HEK293 (cell line): ENCODE results near the gene TAS2R40.

Experiments used
- CTCF ChIA-PET: fragments of 350-600 bp; formaldehyde crosslinking; extraction: SDS; loops from one replicate; lab custom pipeline; 2021; ENCODE audit warnings: antibody characterized with exemption; lab: Yijun Ruan, JAX
- POLR2A ChIA-PET: fragments of 300-600 bp; formaldehyde crosslinking; extraction: SDS; loops from one replicate; lab custom pipeline; 2020; ENCODE audit warnings: antibody characterized with exemption, inconsistent platforms; lab: Yijun Ruan, JAX
- H3K27ac ChIP-seq: fragments of 200-500 bp; sonication (Bioruptor generic); 2 replicates; pipeline ENCODE4 v1.5.1; 2014; ENCODE audit warnings: low read depth, low read length, control low read depth, inconsistent platforms; ENCODE audit errors: extremely low read depth
- H3K36me3 ChIP-seq, 2 experiments: fragments of 200-500 bp in 1 of 2; sonication (Bioruptor generic) in 1 of 2; 1 replicate in 1 of 2; 2 replicates in 1 of 2; pipeline ENCODE4 v1.5.1; 2014 to 2017; ENCODE audit warnings: inconsistent platforms in 2 of 2, low read length in 2 of 2; ENCODE audit not compliant: control insufficient read depth in 2 of 2, insufficient read depth in 1 of 2
- H3K4me1 ChIP-seq: fragments of 200-500 bp; sonication (Bioruptor generic); 2 replicates; pipeline ENCODE4 v1.5.1; 2014; ENCODE audit warnings: mild to moderate bottlenecking, low read length, inconsistent platforms; ENCODE audit not compliant: control insufficient read depth, insufficient read depth
- H3K4me3 ChIP-seq: 2 replicates; pipeline ENCODE4 v1.5.1; 2011; ENCODE audit warnings: low read depth, mild to moderate bottlenecking, control low read depth, low read length, moderate library complexity
- H3K9me3 ChIP-seq: fragments of 200-500 bp; sonication (Bioruptor generic); 2 replicates; pipeline ENCODE4 v1.5.1; 2014; ENCODE audit warnings: low read depth, low read length, inconsistent platforms; ENCODE audit not compliant: control insufficient read depth, insufficient read depth
- HOXD13 ChIP-seq: sonication (generic); formaldehyde crosslinking; IDR thresholded peaks from 2 replicates; pipeline ENCODE4 v1.8.0; 2022; ENCODE audit warnings: missing genetic modification reagents, borderline replicate concordance
- KLF10 ChIP-seq: fragments of 450-650 bp; IDR thresholded peaks from 2 replicates; pipeline ENCODE4 v1.5.1; 2018; ENCODE audit warnings: missing biosample characterization, mild to moderate bottlenecking, missing genetic modification characterization
- KLF17 ChIP-seq: fragments of 450-650 bp; formaldehyde crosslinking; IDR thresholded peaks from 2 replicates; pipeline ENCODE4 v1.5.1; 2016; ENCODE audit warnings: missing biosample characterization, missing genetic modification characterization
- KLF8 ChIP-seq: fragments of 450-650 bp; formaldehyde crosslinking; IDR thresholded peaks from 2 replicates; pipeline ENCODE4 v1.5.1; 2016; ENCODE audit warnings: missing biosample characterization, missing genetic modification characterization
- MYNN ChIP-seq: fragments of 450-650 bp; formaldehyde crosslinking; IDR thresholded peaks from 2 replicates; pipeline ENCODE4 v1.5.1; 2016; ENCODE audit warnings: missing biosample characterization, missing genetic modification characterization, borderline replicate concordance
- OVOL3 ChIP-seq: fragments of 450-650 bp; formaldehyde crosslinking; IDR thresholded peaks from 2 replicates; pipeline ENCODE4 v1.5.1; 2016; ENCODE audit warnings: missing biosample characterization, missing genetic modification characterization
- PRDM10 ChIP-seq: fragments of 450-650 bp; formaldehyde crosslinking; IDR thresholded peaks from 2 replicates; pipeline ENCODE4 v1.5.1; 2016; ENCODE audit warnings: missing biosample characterization, missing genetic modification characterization
- SETDB1 ChIP-seq: IDR thresholded peaks from one replicate; pipeline ENCODE4 v1.6.1; 2017; ENCODE audit warnings: mild to moderate bottlenecking, low read length, moderate library complexity, mixed read lengths; ENCODE audit not compliant: insufficient read length
- ZBTB10 ChIP-seq: fragments of 450-650 bp; formaldehyde crosslinking; IDR thresholded peaks from 2 replicates; pipeline ENCODE4 v1.5.1; 2016; ENCODE audit warnings: missing biosample characterization, missing genetic modification characterization
- ZBTB7A ChIP-seq: fragments of 450-650 bp; formaldehyde crosslinking; IDR thresholded peaks from 2 replicates; pipeline ENCODE4 v1.5.1; 2016; ENCODE audit warnings: low read depth, missing biosample characterization, missing genetic modification characterization
- ZNF155 ChIP-seq: fragments of 450-650 bp; formaldehyde crosslinking; IDR thresholded peaks from 2 replicates; pipeline ENCODE4 v1.5.1; 2016; ENCODE audit warnings: missing biosample characterization, missing genetic modification characterization
- ZNF202 ChIP-seq: fragments of 450-650 bp; formaldehyde crosslinking; IDR thresholded peaks from 2 replicates; pipeline ENCODE4 v1.5.1; 2016; ENCODE audit warnings: missing biosample characterization, missing genetic modification characterization, borderline replicate concordance
- ZNF24 ChIP-seq: fragments of 450-650 bp; formaldehyde crosslinking; IDR thresholded peaks from 2 replicates; pipeline ENCODE4 v1.5.1; 2016; ENCODE audit warnings: missing biosample characterization, missing genetic modification characterization
- ZNF366 ChIP-seq: fragments of 450-650 bp; formaldehyde crosslinking; conservative IDR thresholded peaks from 2 replicates; pipeline ENCODE4 v1.5.1; 2016; ENCODE audit warnings: missing biosample characterization, missing genetic modification characterization
- ZNF394 ChIP-seq: fragments of 450-650 bp; formaldehyde crosslinking; IDR thresholded peaks from 2 replicates; pipeline ENCODE4 v1.5.1; 2016; ENCODE audit warnings: missing biosample characterization, missing genetic modification characterization, mild to moderate bottlenecking, moderate library complexity, borderline replicate concordance
- ZNF426 ChIP-seq: fragments of 450-650 bp; formaldehyde crosslinking; IDR thresholded peaks from 2 replicates; pipeline ENCODE4 v1.5.1; 2017; ENCODE audit warnings: missing biosample characterization, missing genetic modification characterization, mild to moderate bottlenecking, inconsistent platforms, moderate library complexity
- ZNF510 ChIP-seq: fragments of 450-650 bp; formaldehyde crosslinking; IDR thresholded peaks from 2 replicates; pipeline ENCODE4 v1.5.1; 2018; ENCODE audit warnings: mild to moderate bottlenecking, missing genetic modification characterization, missing biosample characterization; ENCODE audit not compliant: insufficient replicate concordance
- ZNF529 ChIP-seq: fragments of 450-650 bp; formaldehyde crosslinking; IDR thresholded peaks from 2 replicates; pipeline ENCODE4 v1.5.1; 2017; ENCODE audit warnings: missing genetic modification characterization, missing biosample characterization; ENCODE audit not compliant: insufficient replicate concordance
- ZNF626 ChIP-seq: fragments of 450-650 bp; sonication (Bioruptor Pico); formaldehyde crosslinking; IDR thresholded peaks from 2 replicates; pipeline ENCODE4 v1.5.1; 2018; ENCODE audit warnings: missing biosample characterization, missing genetic modification characterization, inconsistent platforms
- ZNF654 ChIP-seq: fragments of 450-650 bp; formaldehyde crosslinking; IDR thresholded peaks from 2 replicates; pipeline ENCODE4 v1.5.1; 2016; ENCODE audit warnings: low read depth, missing biosample characterization, missing genetic modification characterization
- ZSCAN16 ChIP-seq: fragments of 450-650 bp; formaldehyde crosslinking; IDR thresholded peaks from 2 replicates; pipeline ENCODE4 v1.5.1; 2016; ENCODE audit warnings: missing biosample characterization, missing genetic modification characterization
- TF ChIP-seq, protein P1 (sequence below): fragments of 450-650 bp; formaldehyde crosslinking; IDR thresholded peaks from 2 replicates; pipeline ENCODE4 v1.5.1; 2016; ENCODE audit warnings: missing biosample characterization, missing genetic modification characterization
- TF ChIP-seq, protein P2 (sequence below): fragments of 450-650 bp; formaldehyde crosslinking; IDR thresholded peaks from 2 replicates; pipeline ENCODE4 v1.5.1; 2016; ENCODE audit warnings: missing biosample characterization, missing genetic modification characterization

Gene TAS2R40

DNA sequence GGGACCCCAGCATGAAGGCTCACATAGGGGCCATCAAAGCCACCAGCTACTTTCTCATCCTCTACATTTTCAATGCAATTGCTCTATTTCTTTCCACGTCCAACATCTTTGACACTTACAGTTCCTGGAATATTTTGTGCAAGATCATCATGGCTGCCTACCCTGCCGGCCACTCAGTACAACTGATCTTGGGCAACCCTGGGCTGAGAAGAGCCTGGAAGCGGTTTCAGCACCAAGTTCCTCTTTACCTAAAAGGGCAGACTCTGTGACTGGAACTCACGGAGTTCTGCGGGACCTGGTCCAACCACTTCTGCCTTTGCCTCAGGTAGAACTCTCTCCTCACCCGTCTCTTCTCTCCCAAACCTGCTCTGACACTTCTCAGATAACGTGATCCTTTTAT, 945 bp downstream of the TAS2R40 start:
- CTCF ChIA-PET = interaction anchor here (3.8 kb wide), 1 partner anchor 17 kb away, joined by 25 read pairs; no protein-coding TSS in a partner anchor

DNA sequence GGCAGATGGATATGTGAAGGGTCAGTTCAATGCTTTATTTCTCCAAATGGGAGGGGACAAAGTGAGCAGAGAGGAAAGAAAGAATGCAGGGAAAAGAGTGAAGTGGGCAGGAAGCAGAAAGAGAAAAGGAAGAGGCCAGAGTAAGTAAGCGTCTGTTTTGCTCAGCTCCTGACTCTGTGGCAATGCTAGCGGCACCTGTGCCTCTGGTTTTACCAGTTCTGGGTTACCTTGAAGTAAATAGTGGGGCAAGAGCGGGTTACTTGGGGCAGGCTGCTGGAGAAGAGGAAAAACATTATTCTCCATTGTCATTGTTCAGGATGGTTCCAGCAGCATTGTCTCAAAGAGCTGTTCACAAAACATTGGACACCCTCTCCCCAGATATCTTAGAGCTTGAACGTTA, 1.9 kb downstream of the TAS2R40 start:
- Histone ChIP-seq H3K27ac (no peak overlapping the region), H3K4me1 (no peaks in the 10 kb centered on the region), H3K36me3 (no peaks in the 10 kb centered on the region), H3K4me3 (no peak overlapping the region), H3K9me3 (no peaks in the 10 kb centered on the region)
- POLR2A ChIA-PET = no interaction called here
- CTCF ChIA-PET = interaction anchor here (0.5 to 3.8 kb wide), 5 partner anchors 8 to 223 kb away, joined by 3 to 27 read pairs (median 7); no protein-coding TSS in a partner anchor
- TF ChIP-seq ZNF366 (tag by site-specific recombination) (no peak), ZNF394 (tag by site-specific recombination) (no peak), ZSCAN16 (tag by site-specific recombination) (no peak), ZNF510 (tag by site-specific recombination) (no peak), ZNF155 (tag by site-specific recombination) (no peak), KLF10 (no peak), ZNF654 (tag by site-specific recombination) (no peak), SETDB1 (no peak), ZBTB7A (tag by site-specific recombination) (no peak), ZNF202 (tag by site-specific recombination) (no peak), HOXD13 (CRISPR knock-in tag) (no peak), KLF8 (no peak), ZNF24 (tag by site-specific recombination) (no peak), MYNN (tag by site-specific recombination) (no peak)
- TF ChIP-seq, protein P1, sequence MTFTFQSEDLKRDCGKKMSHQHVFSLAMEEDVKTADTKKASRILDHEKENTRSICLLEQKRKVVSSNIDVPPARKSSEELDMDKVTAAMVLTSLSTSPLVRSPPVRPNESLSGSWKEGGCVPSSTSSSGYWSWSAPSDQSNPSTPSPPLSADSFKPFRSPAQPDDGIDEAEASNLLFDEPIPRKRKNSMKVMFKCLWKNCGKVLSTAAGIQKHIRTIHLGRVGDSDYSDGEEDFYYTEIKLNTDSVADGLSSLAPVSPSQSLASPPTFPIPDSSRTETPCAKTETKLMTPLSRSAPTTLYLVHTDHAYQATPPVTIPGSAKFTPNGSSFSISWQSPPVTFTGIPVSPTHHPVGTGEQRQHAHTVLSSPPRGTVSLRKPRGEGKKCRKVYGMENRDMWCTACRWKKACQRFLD (tag by site-specific recombination) = no peak

More for the DNA sequence above, 945 bp downstream of the TAS2R40 start:
- Histone ChIP-seq H3K27ac (no peak overlapping the region), H3K9me3 (no peaks in the 10 kb centered on the region)
- POLR2A ChIA-PET = no interaction called here
- TF ChIP-seq ZNF626 (tag by site-specific recombination) (no peak), OVOL3 (no peak)
- TF ChIP-seq, protein P2, sequence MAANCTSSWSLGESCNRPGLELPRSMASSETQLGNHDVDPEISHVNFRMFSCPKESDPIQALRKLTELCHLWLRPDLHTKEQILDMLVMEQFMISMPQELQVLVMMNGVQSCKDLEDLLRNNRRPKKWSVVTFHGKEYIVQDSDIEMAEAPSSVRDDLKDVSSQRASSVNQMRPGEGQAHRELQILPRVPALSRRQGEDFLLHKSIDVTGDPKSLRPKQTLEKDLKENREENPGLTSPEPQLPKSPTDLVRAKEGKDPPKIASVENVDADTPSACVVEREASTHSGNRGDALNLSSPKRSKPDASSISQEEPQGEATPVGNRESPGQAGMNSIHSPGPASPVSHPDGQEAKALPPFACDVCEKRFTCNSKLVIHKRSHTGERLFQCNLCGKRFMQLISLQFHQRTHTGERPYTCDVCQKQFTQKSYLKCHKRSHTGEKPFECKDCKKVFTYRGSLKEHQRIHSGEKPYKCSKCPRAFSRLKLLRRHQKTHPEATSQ = no peak
- TF ChIP-seq, all 188 proteins: peak for 0
- no peaks in the 10 kb centered on the region for H3K36me3 ChIP-seq
- no peaks in the 10 kb centered on the region for H3K4me1 ChIP-seq
- no peak overlapping the region for H3K4me3 ChIP-seq

- Histone ChIP-seq H3K4me3 (no peak overlapping the region), H3K4me1 (no peaks in the 10 kb centered on the region), H3K27ac (no peak overlapping the region), H3K36me3 (no peaks in the 10 kb centered on the region), H3K9me3 (no peaks in the 10 kb centered on the region)
- ChIA-PET POLR2A (no interaction called here), CTCF (interaction anchor here (1.9 kb wide), 1 partner anchor 10 kb away, joined by 27 read pairs; no protein-coding TSS in a partner anchor)
- TF ChIP-seq KLF17 (tag by site-specific recombination) (no peak), PRDM10 (tag by site-specific recombination) (no peak), ZNF529 (tag by site-specific recombination) (no peak), ZBTB10 (tag by site-specific recombination) (no peak), ZNF426 (tag by site-specific recombination) (no peak)
Measured at GRCh38 chr7:143225047-143225446, 3.2 kb downstream of the TAS2R40 start.
